ENCODE data around the gene PBX1.

Gene PBX1

GRCh38 chr1:164843743-164844500, 284.9 kb downstream of the PBX1 start:
- DNase-seq: no peak

- DNase-seq: no peak
Observed at GRCh38 chr1:164846731-164847691, 288.0 kb downstream of the PBX1 start.

GRCh38 chr1:164853146-164853545, 294.2 kb downstream of the PBX1 start:
- no peak for DNase-seq

GRCh38 chr1:164855716-164856329, 296.8 kb downstream of the PBX1 start:
- DNase-seq: no peak

GRCh38 chr1:164856381-164856780, 297.4 kb downstream of the PBX1 start:
- DNase-seq: no peak

- DNase-seq: no peak
Observed at GRCh38 chr1:164857439-164857838, 298.5 kb downstream of the PBX1 start.

- DNase-seq: no peak
Observed at GRCh38 chr1:164858096-164858632, 299.2 kb downstream of the PBX1 start.

GRCh38 chr1:164861632-164862031, 302.6 kb downstream of the PBX1 start:
- no peak for DNase-seq

GRCh38 chr1:164863056-164863455, 304.1 kb downstream of the PBX1 start:
- DNase-seq: no peak

GRCh38 chr1:164864161-164864560, 305.2 kb downstream of the PBX1 start:
- no peak for DNase-seq

- DNase-seq: no peak
Observed at GRCh38 chr1:164865385-164865784, 306.4 kb downstream of the PBX1 start.

- DNase-seq: no peak
Observed at GRCh38 chr1:164867590-164867989, 308.6 kb downstream of the PBX1 start.

GRCh38 chr1:164868990-164869389, 310.0 kb downstream of the PBX1 start:
- no peak for DNase-seq

- no peak for DNase-seq
Observed at GRCh38 chr1:164875518-164875917, 316.5 kb downstream of the PBX1 start.

GRCh38 chr1:164876398-164877116, 317.6 kb downstream of the PBX1 start:
- DNase-seq: no peak

GRCh38 chr1:164880199-164880598, 321.2 kb downstream of the PBX1 start:
- DNase-seq: no peak

- DNase-seq: no peak
Observed at GRCh38 chr1:164880644-164881043, 321.7 kb downstream of the PBX1 start.

- DNase-seq: no peak
Observed at GRCh38 chr1:164885311-164885710, 326.3 kb downstream of the PBX1 start.

- no peak for DNase-seq
Observed at GRCh38 chr1:164886101-164886500, 327.1 kb downstream of the PBX1 start.

GRCh38 chr1:164891615-164892014, 332.6 kb downstream of the PBX1 start:
- DNase-seq: no peak

- no peak for DNase-seq
Observed at GRCh38 chr1:164895026-164895912, 336.3 kb downstream of the PBX1 start.

All from amniotic stem cell (primary cell).